ENCODE results near the gene CSHL1.
"Not testable (repeated sequence)": the region's sequence is repeated elsewhere in the genome, so short reads cannot be mapped to it uniquely, and the experiment has no call there.

CSHL1 gene

DNA sequence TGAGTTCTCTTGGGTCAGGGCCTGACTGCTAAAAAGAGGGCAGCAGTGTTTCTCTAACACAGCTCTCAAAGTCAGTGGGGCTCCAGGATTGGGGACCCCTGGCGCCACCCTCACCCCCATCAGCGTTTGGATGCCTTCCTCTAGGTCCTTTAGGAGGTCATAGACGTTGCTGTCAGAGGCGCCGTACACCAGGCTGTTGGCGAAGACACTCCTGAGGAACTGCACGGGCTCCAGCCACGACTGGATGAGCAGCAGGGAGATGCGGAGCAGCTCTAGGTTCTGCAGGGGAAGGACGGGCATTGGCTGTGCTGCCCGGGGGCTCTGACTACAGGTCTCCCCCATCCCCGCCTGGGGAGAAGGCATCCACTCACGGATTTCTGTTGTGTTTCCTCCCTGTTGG, 6.6 kb upstream of the CSHL1 start:
- DNase-seq, result no peak

DNA sequence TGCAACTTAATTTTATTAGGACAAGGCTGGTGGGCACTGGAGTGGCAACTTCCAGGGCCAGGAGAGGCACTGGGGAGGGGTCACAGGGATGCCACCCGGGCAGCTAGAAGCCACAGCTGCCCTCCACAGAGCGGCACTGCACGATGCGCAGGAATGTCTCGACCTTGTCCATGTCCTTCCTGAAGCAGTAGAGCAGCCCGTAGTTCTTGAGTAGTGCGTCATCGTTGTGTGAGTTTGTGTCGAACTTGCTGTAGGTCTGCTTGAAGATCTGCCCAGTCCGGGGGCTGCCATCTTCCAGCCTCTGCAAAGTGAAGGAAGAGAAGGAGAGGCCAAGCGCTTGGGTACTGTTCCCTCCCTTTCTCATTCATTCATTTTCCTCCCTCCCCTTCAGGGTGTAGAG, 6.1 kb upstream of the CSHL1 start:
- not testable (repeated sequence) for DNase-seq

GRCh38 chr17:63916566-63917185, 5.6 kb upstream of the CSHL1 start:
- DNase-seq, result no peak

DNA sequence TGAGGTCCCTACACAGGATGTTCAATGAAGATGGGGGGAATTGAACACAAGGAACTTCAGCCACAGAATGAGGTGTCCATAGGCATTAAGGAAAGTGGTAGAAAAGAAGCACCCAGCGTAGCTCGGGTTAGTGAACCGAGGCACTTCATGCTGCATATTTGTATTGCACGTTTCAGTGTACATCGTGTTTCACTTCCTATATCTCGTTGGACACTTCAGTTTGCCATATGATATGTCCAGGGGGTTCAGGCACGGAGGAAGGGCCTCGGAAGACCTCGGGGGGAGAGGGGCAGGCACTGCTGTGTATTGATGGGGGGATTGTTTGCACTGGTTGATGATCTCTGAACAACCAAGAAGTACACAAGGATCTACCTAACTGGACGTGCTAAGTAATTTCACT, 4.7 kb upstream of the CSHL1 start:
- not testable (repeated sequence) for DNase-seq

GRCh38 chr17:63914471-63914870, 3.4 kb upstream of the CSHL1 start:
- no peak for DNase-seq

- DNase-seq, result no peak
Measured at GRCh38 chr17:63911657-63912100, 621 bp upstream of the CSHL1 start.

- no peak for DNase-seq
Measured at GRCh38 chr17:63910096-63910495, 962 bp downstream of the CSHL1 start.

DNA sequence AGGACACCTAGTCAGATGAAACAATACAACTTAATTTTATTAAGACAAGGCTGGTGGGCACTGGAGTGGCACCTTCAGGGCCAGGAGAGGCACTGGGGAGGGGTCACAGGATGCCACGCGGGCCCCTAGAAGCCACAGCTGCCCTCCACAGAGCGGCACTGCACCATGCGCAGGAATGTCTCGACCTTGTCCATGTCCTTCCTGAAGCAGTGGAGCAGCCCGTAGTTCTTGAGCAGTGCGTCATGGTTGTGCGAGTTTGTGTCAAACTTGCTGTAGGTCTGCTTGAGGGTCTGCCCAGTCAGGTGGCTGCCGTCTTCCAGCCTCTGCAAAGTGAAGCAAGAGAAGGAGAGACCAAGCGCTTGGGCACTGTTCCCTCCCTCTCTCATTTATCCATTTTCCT, 1.5 kb downstream of the CSHL1 start:
- DNase-seq, result not testable (repeated sequence)

DNA sequence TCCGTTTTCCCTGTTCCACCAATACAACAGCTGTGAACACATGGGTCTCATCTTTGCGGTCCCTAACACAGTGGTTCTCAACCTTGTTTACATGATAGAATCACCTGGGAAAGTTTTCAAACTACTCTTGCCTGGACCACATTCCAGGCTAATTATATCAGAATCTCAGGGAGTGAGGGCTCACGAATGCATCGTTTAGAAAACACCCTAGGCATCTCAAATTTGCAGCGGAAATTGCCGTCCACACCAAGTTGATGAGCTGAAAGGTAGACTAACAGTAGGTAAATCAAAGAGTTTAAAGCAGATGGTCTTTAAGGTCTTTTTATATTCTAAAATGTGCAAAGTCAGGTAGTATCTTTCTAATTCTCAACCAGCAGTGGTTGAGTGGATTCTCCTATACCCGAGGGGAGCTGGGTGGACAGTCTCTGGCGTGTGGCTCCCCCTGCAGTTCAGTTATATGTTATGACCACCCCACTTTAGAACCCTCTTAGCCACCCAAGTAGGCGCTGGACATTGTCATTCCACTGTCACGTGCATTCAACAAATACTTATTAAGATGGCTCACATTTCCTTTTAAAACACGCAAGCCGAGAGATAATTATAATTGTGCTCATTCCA, 3.8 kb downstream of the CSHL1 start:
- not testable (repeated sequence) for DNase-seq

GRCh38 chr17:63904796-63905195, 6.3 kb downstream of the CSHL1 start:
- not testable (repeated sequence) for DNase-seq

- not testable (repeated sequence) for DNase-seq
Measured at GRCh38 chr17:63903787-63904201, 7.3 kb downstream of the CSHL1 start.

GRCh38 chr17:63901971-63902370, 9.1 kb downstream of the CSHL1 start:
- not testable (repeated sequence) for DNase-seq

DNA sequence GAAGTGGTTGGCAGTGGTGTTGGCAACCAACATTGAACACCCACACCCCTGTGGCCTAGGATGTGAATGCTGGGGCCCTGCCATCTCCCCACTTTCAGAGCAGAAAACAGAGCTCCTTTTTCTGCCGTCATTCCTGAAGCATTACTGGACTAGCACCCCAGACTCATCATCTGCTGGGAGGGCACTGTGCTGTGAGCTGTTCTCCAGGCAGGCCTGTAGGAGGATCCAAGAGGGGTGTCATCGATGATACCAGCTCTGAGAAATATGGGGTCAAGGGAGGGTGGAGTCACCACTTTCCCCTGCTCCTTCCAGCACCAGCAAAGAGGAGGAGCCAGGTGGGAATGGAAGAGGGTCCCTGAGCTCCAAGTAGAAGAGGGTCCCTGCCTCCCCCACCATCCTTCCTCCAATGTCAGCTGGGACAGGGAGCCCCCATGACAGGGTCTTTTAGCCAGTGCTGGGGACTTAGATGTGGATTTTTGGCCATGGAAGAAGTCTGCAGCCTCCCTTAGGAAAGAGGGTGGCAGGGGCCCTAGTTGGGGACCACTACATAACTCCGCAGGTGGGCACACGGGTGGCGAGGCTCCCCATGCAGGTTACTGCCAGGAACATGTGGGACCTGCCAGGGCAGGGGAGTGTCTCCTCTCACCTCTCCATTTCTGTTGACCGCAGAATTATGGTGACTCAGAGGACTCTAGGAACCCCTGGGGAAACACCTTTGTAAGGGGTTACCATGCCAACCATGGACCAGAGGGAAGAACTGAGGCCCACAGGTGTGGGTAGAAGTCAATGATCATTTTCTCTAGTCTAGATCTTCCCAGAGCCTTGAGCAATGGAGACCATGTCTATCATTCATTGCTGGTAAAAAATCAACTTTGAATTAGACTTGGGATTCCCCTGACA, 11.9 kb downstream of the CSHL1 start:
- not testable (repeated sequence) for DNase-seq

DNA sequence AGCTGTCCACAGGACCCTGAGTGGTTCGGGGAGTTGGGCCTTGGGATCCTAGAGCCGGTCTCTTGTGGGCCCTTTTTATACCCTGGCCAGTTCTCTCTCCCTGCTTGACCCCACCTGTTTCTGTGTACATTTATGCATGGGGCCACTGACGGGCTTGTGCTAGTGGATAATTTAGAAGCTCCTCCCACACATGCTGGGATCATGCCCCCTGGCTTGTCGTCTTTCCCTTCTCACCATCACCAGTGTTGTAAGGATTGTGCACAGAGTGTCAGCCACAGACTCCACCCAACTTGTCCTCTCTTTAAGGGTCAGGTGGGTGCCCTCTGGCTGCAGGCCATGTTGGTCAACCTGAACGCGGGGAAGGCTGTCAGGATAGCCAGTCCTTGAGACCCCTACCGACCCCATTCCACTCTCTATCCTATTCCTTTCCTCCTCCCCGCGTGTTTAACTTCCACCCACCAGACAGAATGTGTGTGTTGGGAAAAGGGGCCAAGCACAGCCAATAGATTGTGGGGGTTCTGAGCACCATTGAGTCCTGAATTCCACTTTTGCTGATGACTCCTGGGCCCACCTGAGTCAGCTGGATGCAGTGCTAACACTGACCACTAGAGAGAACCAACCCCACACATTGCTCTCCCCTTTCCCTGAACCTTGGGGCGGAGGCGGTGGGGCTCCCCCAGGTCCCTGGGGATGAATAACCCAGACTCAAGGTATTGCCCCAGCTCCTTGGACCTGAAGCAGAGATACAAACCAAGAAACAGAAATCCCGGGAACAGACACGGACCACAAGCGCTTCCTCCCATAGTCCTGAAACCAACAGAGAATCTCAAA, 14.3 kb downstream of the CSHL1 start, which contains the start of gene CSH1:
Gene CSH1, minus strand, starts transcription at position 51 of the 831 bp plus-strand sequence. CDS start 63 bp downstream, outside the sequence.
- not testable (repeated sequence) for DNase-seq

- DNase-seq, result not testable (repeated sequence)
Measured at GRCh38 chr17:63894821-63895220, 16.2 kb downstream of the CSHL1 start.

GRCh38 chr17:63894021-63894420, 17.0 kb downstream of the CSHL1 start:
- not testable (repeated sequence) for DNase-seq

GRCh38 chr17:63892316-63893037, 18.6 kb downstream of the CSHL1 start:
- DNase-seq, result not testable (repeated sequence)

- DNase-seq, result not testable (repeated sequence)
Measured at GRCh38 chr17:63889026-63889848, 21.8 kb downstream of the CSHL1 start.

DNA sequence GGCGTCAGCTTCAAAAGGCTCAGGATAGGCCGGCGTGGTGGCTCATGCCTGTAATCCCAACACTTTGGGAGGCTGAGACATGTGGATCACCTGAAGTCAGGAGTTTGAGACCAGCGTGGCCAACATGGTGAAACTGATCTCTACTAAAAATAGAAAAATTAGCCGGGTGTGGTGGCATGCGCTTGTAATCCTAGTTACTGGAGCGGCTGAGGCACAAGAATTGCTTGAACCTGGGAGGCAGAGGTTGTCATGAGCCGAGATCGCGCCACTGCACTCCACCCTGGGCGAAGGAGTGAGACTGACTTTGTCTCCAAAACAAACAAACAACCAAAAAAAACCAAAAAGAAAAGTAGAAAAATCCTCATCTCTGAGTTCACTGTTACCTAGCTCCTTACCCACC, 25.9 kb downstream of the CSHL1 start:
- not testable (repeated sequence) for DNase-seq

DNA sequence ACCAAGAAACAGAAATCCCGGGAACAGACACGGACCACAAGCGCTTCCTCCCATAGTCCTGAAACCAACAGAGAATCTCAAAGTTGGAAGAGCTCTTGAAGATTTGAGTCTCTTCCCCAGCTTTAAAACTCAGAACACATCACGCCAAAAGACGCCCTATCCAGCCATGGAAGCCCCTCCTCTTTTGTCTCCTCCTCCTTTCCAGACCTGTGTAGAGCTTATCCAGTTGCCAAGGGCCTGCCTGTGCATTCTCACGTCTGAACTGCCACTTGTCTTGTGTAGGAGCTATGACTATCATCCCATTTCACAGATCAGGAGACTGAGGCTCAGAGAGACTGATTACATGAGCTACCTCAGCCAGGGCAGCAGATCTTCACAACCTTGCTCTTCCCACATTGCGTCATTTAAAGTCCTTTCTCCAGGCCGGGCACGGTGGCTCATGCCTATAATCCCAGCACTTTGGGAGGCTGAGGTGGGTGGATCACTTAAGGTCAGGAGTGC, 28.4 kb downstream of the CSHL1 start:
- DNase-seq, result not testable (repeated sequence)

All from cortex of kidney (tissue), 1 donor.